ENCODE data around the gene DDB1. TPM values are rescaled to one million over a fixed set of nuclear protein-coding genes. Genes with fewer than 3 reads are reported as not detected.

The DDB1 gene
- total and polyA plus RNA-seq, 9 of the 15 experiments (the other 6 are each of a cell fraction or from before 2014, with no cell fraction given), result 172 to 361 (median 266) TPM

GRCh38 chr11:61343792-61344745, 11.2 kb upstream of the DDB1 start (continued):
- no peak for TF ChIP-seq TEAD2 (tag; IDR thresholded peaks at IDR 0.05)
- TF ChIP-seq DPF2 (IDR thresholded peaks at IDR 0.05), result peak; percentile 47; the same call in 1 of the 2 replicates
- peak; percentile 45; the same call in 1 of the 2 replicates for TF ChIP-seq CBFA2T2 (conservative IDR thresholded peaks at IDR 0.05)
- TF ChIP-seq GATA2 (CRISPR knock-in tag; IDR thresholded peaks at IDR 0.05), result 0 out of 2 replicates have a peak, but pooled peaks have one; percentile 10
- TF ChIP-seq RBM34 (IDR thresholded peaks at IDR 0.05; ENCODE audit: borderline replicate concordance, insufficient read depth, low read length), result no peak
- TF ChIP-seq CEBPB (tag; IDR thresholded peaks at IDR 0.05), result no peak
- no peak for TF ChIP-seq CREB1 (IDR thresholded peaks at IDR 0.05)
- TF ChIP-seq CREB1 (CRISPR knock-in tag; IDR thresholded peaks at IDR 0.05), result no peak
- no peak for TF ChIP-seq ZNF253 (CRISPR knock-in tag; conservative IDR thresholded peaks at IDR 0.05)
- TF ChIP-seq ZNF282 (CRISPR knock-in tag; IDR thresholded peaks at IDR 0.05), result no peak
- no peak for TF ChIP-seq RREB1 (CRISPR knock-in tag; IDR thresholded peaks at IDR 0.05)
- TF ChIP-seq RBFOX2 (IDR thresholded peaks at IDR 0.05; ENCODE audit: low read depth, low read length), result 0 out of 2 replicates have a peak, but pooled peaks have one; percentile 33
- no peak for TF ChIP-seq ZFP91 (CRISPR knock-in tag; IDR thresholded peaks at IDR 0.05)
- peak; percentile 73 for TF ChIP-seq ARID1B (IDR thresholded peaks at IDR 0.05)
- TF ChIP-seq ZNF780A (CRISPR knock-in tag; IDR thresholded peaks at IDR 0.05), result no peak
- no peak for TF ChIP-seq SMAD3 (CRISPR knock-in tag; conservative IDR thresholded peaks at IDR 0.05)
- no peak for TF ChIP-seq MBD1 (CRISPR knock-in tag; IDR thresholded peaks at IDR 0.05)
- peak; percentile 48; the same call in 1 of the 2 replicates for TF ChIP-seq ZNF384 (IDR thresholded peaks at IDR 0.05; ENCODE audit: low read depth, low read length)
- 0 out of 2 replicates have a peak, but pooled peaks have one; percentile 34 for TF ChIP-seq CXXC5 (CRISPR knock-in tag; IDR thresholded peaks at IDR 0.05)
